ENCODE data around the gene SEC61A2.

Gene SEC61A2

GRCh38 chr10:12200850-12201249 lies 71.4 kb downstream of the SEC61A2 start:
- DNase-seq, result no peak

GRCh38 chr10:12201543-12201942 lies 72.1 kb downstream of the SEC61A2 start:
- no peak for DNase-seq

- DNase-seq, result no peak
These were observed 72.7 kb downstream of the SEC61A2 start for GRCh38 chr10:12202226-12202625.

- DNase-seq, result no peak
These were observed 75.6 kb downstream of the SEC61A2 start for GRCh38 chr10:12205082-12205481.

GRCh38 chr10:12207114-12207513 lies 77.6 kb downstream of the SEC61A2 start:
- DNase-seq, result no peak

GRCh38 chr10:12208460-12208859 lies 79.0 kb downstream of the SEC61A2 start:
- DNase-seq, result no peak

GRCh38 chr10:12212454-12212853 lies 83.0 kb downstream of the SEC61A2 start:
- DNase-seq, result no peak

GRCh38 chr10:12213621-12214020 lies 84.1 kb downstream of the SEC61A2 start:
- no peak for DNase-seq

- no peak for DNase-seq
These were observed 84.6 kb downstream of the SEC61A2 start for GRCh38 chr10:12214093-12214492.

- DNase-seq, result peak; percentile 74 to 84
These were observed 85.3 kb downstream of the SEC61A2 start for GRCh38 chr10:12214763-12215218.

Data from Kasumi-1 (cell line).